Nephron progenitor cell (in vitro differentiated cells): ENCODE data around the gene LAMTOR2.
"Not testable (repeated sequence)": the region's sequence is repeated elsewhere in the genome, so short reads cannot be mapped to it uniquely, and the experiment has no call there.

Experiments used
- DNase-seq: peaks from one replicate; pipeline ENCODE4 v3.0.0; 2021
- H3K27ac Mint-ChIP-seq: 2 replicates; pipeline ENCODE4 v1.8.0; 2021; ENCODE audit warnings: mild to moderate bottlenecking, moderate library complexity, mixed read lengths
- H3K27me3 Mint-ChIP-seq: 2 replicates; pipeline ENCODE4 v1.8.0; 2021; ENCODE audit warnings: mild to moderate bottlenecking, low read depth, mixed read lengths; ENCODE audit not compliant: poor library complexity
- H3K36me3 Mint-ChIP-seq: 2 replicates; pipeline ENCODE4 v1.8.0; 2021; ENCODE audit warnings: low read depth, mixed read lengths
- H3K4me1 Mint-ChIP-seq: 2 replicates; pipeline ENCODE4 v1.8.0; 2021; ENCODE audit warnings: mixed read lengths
- H3K4me3 Mint-ChIP-seq: 2 replicates; pipeline ENCODE4 v1.8.0; 2021; ENCODE audit warnings: mild to moderate bottlenecking, moderate library complexity, mixed read lengths
- H3K9me3 Mint-ChIP-seq: 2 replicates; pipeline ENCODE4 v1.8.0; 2021; ENCODE audit warnings: mild to moderate bottlenecking, moderate library complexity, mixed read lengths
- CTCF ChIP-seq: fragments of 200-600 bp; sonication (generic); IDR thresholded peaks from 2 replicates; pipeline ENCODE4 v1.5.0; 2021; ENCODE audit warnings: antibody characterized with exemption

LAMTOR2 gene

GRCh38 chr1:156070548-156070947, 16.0 kb downstream of the LAMTOR2 start:
- H3K27ac Mint-ChIP-seq = peak overlapping the region; percentile 86
- peaks cover 26% of the 10 kb centered on the region for H3K36me3 Mint-ChIP-seq
- H3K4me3 Mint-ChIP-seq = no peak overlapping the region
- H3K4me1 Mint-ChIP-seq = peaks cover 74% of the 10 kb centered on the region
- H3K27me3 Mint-ChIP-seq = no peaks in the 10 kb centered on the region
- TF ChIP-seq CTCF = no peak
- DNase-seq = no peak
- no peaks in the 10 kb centered on the region for H3K9me3 Mint-ChIP-seq

- Mint-ChIP-seq H3K4me3 (peak overlapping the region; percentile 55), H3K36me3 (peaks cover 29% of the 10 kb centered on the region), H3K4me1 (peaks cover 74% of the 10 kb centered on the region), H3K27ac (peak overlapping the region; percentile 71)
- not testable (repeated sequence) for DNase-seq, H3K27me3 Mint-ChIP-seq, H3K9me3 Mint-ChIP-seq
Observed at GRCh38 chr1:156071332-156071816, 16.8 kb downstream of the LAMTOR2 start.

- Mint-ChIP-seq H3K9me3 (no peaks in the 10 kb centered on the region), H3K4me3 (peak overlapping the region; percentile 79), H3K27me3 (no peaks in the 10 kb centered on the region), H3K4me1 (peaks cover 78% of the 10 kb centered on the region), H3K27ac (peak overlapping the region; percentile 76), H3K36me3 (peaks cover 29% of the 10 kb centered on the region)
- no peak for DNase-seq
- no peak for TF ChIP-seq CTCF
Observed at GRCh38 chr1:156072251-156072650, 17.7 kb downstream of the LAMTOR2 start.

GRCh38 chr1:156073110-156073687, 18.6 kb downstream of the LAMTOR2 start:
- peak overlapping the region; percentile 79 for H3K4me3 Mint-ChIP-seq

GRCh38 chr1:156073740-156074139, 19.2 kb downstream of the LAMTOR2 start:
- peaks cover 39% of the 10 kb centered on the region for H3K36me3 Mint-ChIP-seq
- peak overlapping the region; percentile 99 for H3K27ac Mint-ChIP-seq
- H3K4me1 Mint-ChIP-seq = peaks cover 89% of the 10 kb centered on the region
- H3K9me3 Mint-ChIP-seq = no peaks in the 10 kb centered on the region
- no peak for TF ChIP-seq CTCF
- peak overlapping the region; percentile 79 for H3K4me3 Mint-ChIP-seq
- H3K27me3 Mint-ChIP-seq = no peaks in the 10 kb centered on the region
- peak; percentile 63 for DNase-seq

More at GRCh38 chr1:156073110-156073687, 18.6 kb downstream of the LAMTOR2 start:
- no peaks in the 10 kb centered on the region for H3K27me3 Mint-ChIP-seq
- peak overlapping the region; percentile 76 for H3K27ac Mint-ChIP-seq
- no peaks in the 10 kb centered on the region for H3K9me3 Mint-ChIP-seq
- peaks cover 35% of the 10 kb centered on the region for H3K36me3 Mint-ChIP-seq
- H3K4me1 Mint-ChIP-seq = peaks cover 84% of the 10 kb centered on the region
- no peak for TF ChIP-seq CTCF
- DNase-seq = no peak

GRCh38 chr1:156074661-156075060, 20.1 kb downstream of the LAMTOR2 start:
- Mint-ChIP-seq H3K36me3 (peaks cover 39% of the 10 kb centered on the region), H3K9me3 (no peaks in the 10 kb centered on the region), H3K27ac (peak overlapping the region; percentile 86), H3K4me3 (peak overlapping the region; percentile 71), H3K4me1 (peaks cover 96% of the 10 kb centered on the region), H3K27me3 (peaks cover under 1% of the 10 kb centered on the region)
- TF ChIP-seq CTCF = no peak
- DNase-seq = no peak
